Mesenchymal stem cell (in vitro differentiated cells and primary cell): ENCODE data around the gene GFRA4.
A peak's percentile ranks its signal among the peaks of the same experiment; 100 is the strongest.

Experiments used
- DNase-seq: peaks from one replicate; pipeline ENCODE4 v3.0.0-alpha.2; 2013
- H2AFZ ChIP-seq: one replicate; pipeline ENCODE4 v1.6.1; 2013; ENCODE audit warnings: low read depth, mild to moderate bottlenecking, control low read depth, inconsistent platforms, low read length, moderate library complexity
- H2AK5ac ChIP-seq: 2 replicates; pipeline ENCODE4 v1.6.1; 2013; ENCODE audit warnings: low read length, moderate library complexity, mild to moderate bottlenecking, inconsistent platforms; ENCODE audit not compliant: severe bottlenecking
- H2BK120ac ChIP-seq: one replicate; pipeline ENCODE4 v1.6.1; 2013; ENCODE audit warnings: low read depth, mild to moderate bottlenecking, inconsistent platforms, low read length, moderate library complexity
- H2BK12ac ChIP-seq, 2 experiments: one replicate each; pipeline ENCODE4 v1.6.1; 2013; ENCODE audit warnings: inconsistent platforms in 2 of 2, low read length in 2 of 2, mild to moderate bottlenecking in 2 of 2, moderate library complexity in 2 of 2, control low read depth in 1 of 2
- H2BK15ac ChIP-seq: one replicate; pipeline ENCODE4 v1.6.1; 2013; ENCODE audit warnings: mild to moderate bottlenecking, low read depth, inconsistent platforms; ENCODE audit not compliant: poor library complexity, severe bottlenecking
- H2BK5ac ChIP-seq: 2 replicates; pipeline ENCODE4 v1.6.1; 2013; ENCODE audit warnings: low read depth, mild to moderate bottlenecking, low read length, control low read depth, inconsistent platforms; ENCODE audit not compliant: poor library complexity, severe bottlenecking
- H3K14ac ChIP-seq, 2 experiments: one replicate each; pipeline ENCODE4 v1.6.1; 2013; ENCODE audit warnings: inconsistent platforms in 2 of 2, low read length in 2 of 2, control low read depth in 1 of 2, mild to moderate bottlenecking in 1 of 2, moderate library complexity in 1 of 2
- H3K18ac ChIP-seq, 2 experiments: one replicate each; pipeline ENCODE4 v1.6.1; 2013; ENCODE audit warnings: inconsistent platforms in 2 of 2, low read length in 2 of 2, control low read depth in 1 of 2, low read depth in 1 of 2, mild to moderate bottlenecking in 1 of 2
- H3K23ac ChIP-seq, 2 experiments: one replicate each; pipeline ENCODE4 v1.6.1; 2013; ENCODE audit warnings: inconsistent platforms in 2 of 2, low read length in 2 of 2, mild to moderate bottlenecking in 2 of 2, moderate library complexity in 2 of 2, control low read depth in 1 of 2
- H3K27ac ChIP-seq: 2 replicates; pipeline ENCODE4 v1.5.1; 2013; ENCODE audit warnings: mild to moderate bottlenecking, moderate library complexity, low read length, control low read depth, inconsistent platforms; ENCODE audit not compliant: poor library complexity, severe bottlenecking
- H3K27me3 ChIP-seq, 2 experiments: 2 replicates each; pipeline versions ENCODE4 v1.6.1 to v1.7.0; 2013; ENCODE audit warnings: low read length in 2 of 2, mild to moderate bottlenecking in 2 of 2, moderate library complexity in 2 of 2, control low read depth in 1 of 2, inconsistent platforms in 1 of 2; ENCODE audit not compliant: control insufficient read depth in 1 of 2, insufficient read depth in 1 of 2
- H3K36me3 ChIP-seq, 2 experiments: 2 replicates each; pipeline versions ENCODE4 v1.6.1 to v1.7.0; 2013; ENCODE audit warnings: low read length in 2 of 2, control low read depth in 1 of 2, inconsistent platforms in 1 of 2, low read depth in 1 of 2, mild to moderate bottlenecking in 1 of 2; ENCODE audit not compliant: insufficient read depth in 2 of 2, control insufficient read depth in 1 of 2
- H3K4ac ChIP-seq, 2 experiments: one replicate each; pipeline ENCODE4 v1.6.1; 2013; ENCODE audit warnings: inconsistent platforms in 2 of 2, low read length in 2 of 2, mild to moderate bottlenecking in 2 of 2, moderate library complexity in 2 of 2, control low read depth in 1 of 2, low read depth in 1 of 2
- H3K4me1 ChIP-seq: 2 replicates; pipeline ENCODE4 v1.6.1; 2013; ENCODE audit warnings: low read depth, low read length, control low read depth; ENCODE audit not compliant: control insufficient read depth, insufficient read depth
- H3K4me2 ChIP-seq: 2 replicates; pipeline ENCODE4 v1.6.1; 2013; ENCODE audit warnings: low read length, mild to moderate bottlenecking, inconsistent platforms; ENCODE audit not compliant: poor library complexity, severe bottlenecking
- H3K4me3 ChIP-seq, 2 experiments: 2 replicates each; pipeline versions ENCODE4 v1.5.1 to v1.7.0; 2013; ENCODE audit warnings: low read length in 2 of 2, mild to moderate bottlenecking in 2 of 2, control low read depth in 1 of 2, low read depth in 1 of 2; ENCODE audit not compliant: insufficient read depth in 1 of 2
- H3K79me1 ChIP-seq: replicated peaks from 2 replicates; pipeline ENCODE4 v1.6.1; 2013; ENCODE audit warnings: mild to moderate bottlenecking, control low read depth, low read length, inconsistent platforms; ENCODE audit not compliant: poor library complexity, severe bottlenecking
- H3K9ac ChIP-seq: 2 replicates; pipeline ENCODE4 v1.7.0; 2013; ENCODE audit warnings: mild to moderate bottlenecking, low read length, moderate library complexity
- H3K9me3 ChIP-seq: 2 replicates; pipeline ENCODE4 v1.7.0; 2013; ENCODE audit warnings: mild to moderate bottlenecking, low read length; ENCODE audit not compliant: control insufficient read depth
- H4K8ac ChIP-seq: one replicate; pipeline ENCODE4 v1.6.1; 2013; ENCODE audit warnings: inconsistent platforms, mild to moderate bottlenecking, low read length, moderate library complexity
- H4K91ac ChIP-seq: one replicate; pipeline ENCODE4 v1.6.1; 2013; ENCODE audit warnings: mild to moderate bottlenecking, low read length, inconsistent platforms
- WGBS: methylation state at CpG from one replicate; pipeline ENCODE4 v1.1.7; 2013; ENCODE audit warnings: mixed read lengths; 5-methylcytosine and 5-hydroxymethylcytosine counted together

Gene GFRA4

GRCh38 chr20:3673221-3674070, 10.2 kb upstream of the GFRA4 start:
- Histone ChIP-seq H4K91ac (no peak overlapping the region), H2BK12ac (no peak overlapping the region), H3K27ac (no peak overlapping the region), H2BK5ac (no peak overlapping the region), H3K4me2 (no peak overlapping the region), H2AK5ac (no peak overlapping the region), H3K18ac (no peak overlapping the region), H2AFZ (no peak overlapping the region), H2BK120ac (no peak overlapping the region), H2BK15ac (no peak overlapping the region), H3K4ac (no peak overlapping the region), H3K4me3 (peak overlapping the region in 1 of 2 experiments; percentile 5), H3K23ac (no peak overlapping the region), H4K8ac (no peak overlapping the region), H3K79me1 (no peaks in the 10 kb centered on the region), H3K36me3 (peaks cover 47 to 84% of the 10 kb centered on the region in 2 experiments), H3K9ac (no peak overlapping the region), H3K27me3 (peaks cover 0 to 13% of the 10 kb centered on the region in 2 experiments), H3K14ac (no peak overlapping the region), H3K4me1 (peaks cover 30% of the 10 kb centered on the region), H3K9me3 (no peaks in the 10 kb centered on the region)
- WGBS, result 57% methylated on average over 60 of the region's 90 CpGs
- no peak for DNase-seq

DNA sequence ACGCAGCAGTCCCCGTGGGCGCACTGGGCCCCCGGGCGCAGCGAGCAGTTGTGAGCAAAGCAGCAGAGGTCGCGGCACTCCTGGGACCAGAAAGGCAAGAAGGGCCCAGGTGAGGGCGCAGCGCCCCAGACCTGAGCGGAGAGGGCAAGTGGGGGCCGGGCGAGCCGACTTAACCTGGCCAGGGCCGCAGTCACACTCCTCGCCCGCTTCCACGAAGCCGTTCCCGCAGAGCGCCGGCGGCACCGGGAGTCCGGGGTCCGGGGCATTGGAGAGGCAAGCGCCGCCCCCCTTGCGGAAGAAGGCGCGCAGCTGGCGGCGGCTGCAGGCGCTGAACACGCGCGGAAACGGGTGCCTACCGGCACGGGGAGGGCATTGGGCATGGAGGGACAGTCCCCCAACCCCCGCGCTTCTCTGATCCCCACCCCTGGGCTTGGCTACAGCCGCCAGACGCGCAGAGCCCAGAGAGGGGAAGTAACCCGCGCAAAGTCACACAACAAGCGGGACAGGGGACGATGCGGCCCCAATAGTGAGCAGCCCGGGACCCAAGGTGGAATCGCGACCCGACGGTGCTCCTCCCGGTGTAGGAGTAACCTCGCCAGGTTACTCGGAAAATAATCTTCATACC, 9.5 kb upstream of the GFRA4 start:
- Histone ChIP-seq H2BK120ac (no peak overlapping the region), H2AK5ac (no peak overlapping the region), H2AFZ (no peak overlapping the region)

DNA sequence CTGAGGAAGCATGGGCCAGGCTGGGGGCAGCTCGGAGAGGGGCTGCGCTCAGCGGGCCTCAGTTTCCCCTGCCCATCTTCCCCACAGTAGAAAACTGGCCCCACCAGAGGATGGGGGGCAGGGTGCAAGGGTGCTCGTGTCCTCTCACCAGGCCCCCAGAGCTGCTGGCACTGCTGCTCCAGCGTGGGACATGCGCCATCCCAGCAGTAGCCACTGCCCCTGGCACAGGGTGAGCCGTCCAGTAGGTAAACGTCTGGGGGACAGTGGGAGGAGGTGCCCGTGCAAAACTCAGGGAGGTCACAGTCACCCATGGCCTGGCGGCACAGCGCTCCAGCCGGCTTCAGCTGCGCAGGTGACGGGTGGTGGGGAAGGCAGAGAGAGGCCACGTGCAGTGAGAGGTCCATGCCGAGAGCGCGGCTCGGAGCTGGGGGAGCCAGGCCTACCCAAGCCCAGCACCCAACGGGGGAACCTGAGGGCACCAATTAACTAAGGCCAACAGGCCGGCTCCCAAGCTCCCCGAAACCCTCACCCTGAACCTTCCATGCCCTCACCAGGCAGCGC, 8.9 kb upstream of the GFRA4 start:
- Histone ChIP-seq H2BK15ac (peak overlapping the region; percentile 28), H3K9ac (no peak overlapping the region), H2BK12ac (no peak overlapping the region), H2AFZ (no peak overlapping the region), H3K79me1 (no peaks in the 10 kb centered on the region), H3K4me2 (no peak overlapping the region), H3K27ac (no peak overlapping the region), H3K14ac (no peak overlapping the region), H2AK5ac (no peak overlapping the region), H3K18ac (no peak overlapping the region), H3K4ac (no peak overlapping the region), H3K4me1 (peaks cover 19% of the 10 kb centered on the region), H3K23ac (no peak overlapping the region), H2BK120ac (no peak overlapping the region), H3K27me3 (peaks cover 0 to 15% of the 10 kb centered on the region in 2 experiments), H3K36me3 (peaks cover 46 to 78% of the 10 kb centered on the region in 2 experiments), H3K9me3 (no peaks in the 10 kb centered on the region), H4K91ac (no peak overlapping the region), H2BK5ac (no peak overlapping the region), H3K4me3 (no peak overlapping the region), H4K8ac (no peak overlapping the region)
- 48% methylated on average over 23 of the region's 23 CpGs for WGBS
- no peak for DNase-seq

More for the DNA sequence above, 9.5 kb upstream of the GFRA4 start:
- no peak overlapping the region for H2BK5ac ChIP-seq
- H4K91ac ChIP-seq, result no peak overlapping the region
- no peak overlapping the region for H3K23ac ChIP-seq
- H3K27me3 ChIP-seq, result peaks cover 0 to 15% of the 10 kb centered on the region in 2 experiments
- H3K4ac ChIP-seq, result no peak overlapping the region
- peaks cover 22% of the 10 kb centered on the region for H3K4me1 ChIP-seq
- H3K4me3 ChIP-seq, result no peak overlapping the region
- peaks cover 47 to 84% of the 10 kb centered on the region in 2 experiments for H3K36me3 ChIP-seq
- no peak for DNase-seq
- WGBS, result 5% methylated on average over 58 of the region's 58 CpGs
- H2BK15ac ChIP-seq, result no peak overlapping the region
- no peak overlapping the region for H3K27ac ChIP-seq
- peak overlapping the region; percentile 21 for H3K4me2 ChIP-seq
- no peak overlapping the region for H2BK12ac ChIP-seq
- H3K14ac ChIP-seq, result no peak overlapping the region
- no peak overlapping the region for H3K9ac ChIP-seq
- H4K8ac ChIP-seq, result no peak overlapping the region
- no peaks in the 10 kb centered on the region for H3K79me1 ChIP-seq
- no peak overlapping the region for H3K18ac ChIP-seq
- H3K9me3 ChIP-seq, result no peaks in the 10 kb centered on the region

DNA sequence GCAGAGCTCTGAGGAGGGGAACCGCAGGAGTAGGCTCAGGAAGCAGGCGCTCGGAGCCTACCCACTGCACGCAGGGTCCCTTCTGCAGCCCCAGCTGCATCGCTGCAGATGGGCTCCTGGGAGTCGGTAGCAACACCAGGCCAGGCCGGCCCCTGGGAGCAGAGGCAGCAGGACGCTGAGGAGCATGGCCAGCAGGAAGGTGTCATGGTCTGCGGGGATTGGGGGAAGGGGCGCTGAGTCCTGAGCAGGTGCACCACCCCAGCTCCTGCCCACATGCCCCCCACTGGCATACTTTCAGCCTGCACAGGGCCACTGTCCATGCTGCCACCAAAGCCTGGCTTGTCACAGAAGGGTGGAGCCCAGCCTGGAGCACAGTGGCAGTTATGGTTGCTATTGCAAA, 7.7 kb upstream of the GFRA4 start:
- H3K9ac ChIP-seq, result no peak overlapping the region
- H4K91ac ChIP-seq, result no peak overlapping the region
- peaks cover 44 to 71% of the 10 kb centered on the region in 2 experiments for H3K36me3 ChIP-seq
- H2AFZ ChIP-seq, result no peak overlapping the region
- no peak overlapping the region for H2BK5ac ChIP-seq
- H2BK120ac ChIP-seq, result no peak overlapping the region
- no peaks in the 10 kb centered on the region for H3K9me3 ChIP-seq
- no peaks in the 10 kb centered on the region for H3K79me1 ChIP-seq
- no peak overlapping the region for H3K18ac ChIP-seq
- no peak overlapping the region for H3K23ac ChIP-seq
- H4K8ac ChIP-seq, result no peak overlapping the region
- WGBS, result 79% methylated on average over 10 of the region's 10 CpGs
- no peak overlapping the region for H3K4me2 ChIP-seq
- no peak overlapping the region for H3K4ac ChIP-seq
- no peak overlapping the region for H3K14ac ChIP-seq
- no peak overlapping the region for H3K4me3 ChIP-seq
- H2AK5ac ChIP-seq, result no peak overlapping the region
- H2BK15ac ChIP-seq, result no peak overlapping the region
- peaks cover 0 to 15% of the 10 kb centered on the region in 2 experiments for H3K27me3 ChIP-seq
- no peak for DNase-seq
- H3K27ac ChIP-seq, result no peak overlapping the region
- no peak overlapping the region for H2BK12ac ChIP-seq
- peaks cover 18% of the 10 kb centered on the region for H3K4me1 ChIP-seq
